GM12872 (cell line): Measurements from ENCODE around the gene CMTM4.

Experiments used
- CTCF ChIP-seq: IDR thresholded peaks from 3 replicates; pipeline ENCODE4 v1.5.1; 2011; ENCODE audit warnings: low read depth, mild to moderate bottlenecking, low read length, moderate library complexity; ENCODE audit not compliant: insufficient read depth

Gene CMTM4

GRCh38 chr16:66705790-66706505 is 9.4 kb upstream of the CMTM4 start:
- TF ChIP-seq CTCF = no peak

GRCh38 chr16:66703406-66704215 is 7.1 kb upstream of the CMTM4 start:
- TF ChIP-seq CTCF = no peak

- no peak for TF ChIP-seq CTCF
Observed at GRCh38 chr16:66701516-66701915, 5.0 kb upstream of the CMTM4 start.

- TF ChIP-seq CTCF = no peak
Observed at GRCh38 chr16:66701026-66701425, 4.5 kb upstream of the CMTM4 start.

GRCh38 chr16:66699898-66700297 is 3.4 kb upstream of the CMTM4 start:
- TF ChIP-seq CTCF = no peak

GRCh38 chr16:66698046-66698445 is 1.5 kb upstream of the CMTM4 start:
- no peak for TF ChIP-seq CTCF

GRCh38 chr16:66695935-66696668 is 441 bp downstream of the CMTM4 start:
- no peak for TF ChIP-seq CTCF
